ENCODE data around the gene ALCAM.

DNA sequence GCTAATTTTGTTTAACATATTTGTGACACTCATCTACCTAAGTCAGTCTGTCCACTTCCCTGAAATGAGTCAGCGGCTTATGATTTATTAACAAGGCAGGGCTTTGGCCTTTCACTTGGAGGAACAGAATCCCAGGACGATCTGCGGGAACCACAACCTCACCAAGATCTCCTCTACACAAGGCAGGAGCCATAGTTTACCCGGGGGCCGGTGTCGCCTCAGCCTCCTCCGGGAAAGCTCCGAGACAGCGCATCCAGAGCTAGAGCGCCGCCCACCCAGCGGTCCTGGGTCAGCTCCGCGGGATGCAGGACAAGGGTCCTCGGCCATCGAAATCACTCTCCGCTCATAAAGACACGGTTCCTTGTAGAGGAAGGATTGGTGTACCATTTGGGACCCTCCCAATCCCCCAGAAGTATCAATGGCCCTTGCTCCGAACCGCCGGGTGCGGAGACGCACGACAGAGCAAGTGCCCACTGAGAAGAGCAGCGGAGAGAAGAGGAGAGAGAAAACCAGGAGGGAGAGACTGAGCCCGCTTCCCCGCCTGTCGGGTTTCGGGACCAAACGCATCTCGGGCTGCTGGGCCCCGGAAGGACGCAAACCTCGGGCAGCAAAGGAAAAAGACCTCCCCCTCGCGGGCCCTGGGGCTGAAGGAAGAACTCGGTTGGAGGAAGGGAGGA is 13.1 kb upstream of the ALCAM start:
- TF ChIP-seq CTCF (IDR thresholded peaks at IDR 0.05) (no peak), POLR2A (IDR thresholded peaks at IDR 0.05) (no peak)

All from uterus (tissue), 2 donors.